8988T (cell line): ENCODE data around the gene NBEAL2.

ENCODE experiments used
- DNase-seq: peaks from one replicate; pipeline ENCODE4 v3.0.0; 2011

Gene NBEAL2, protein sequence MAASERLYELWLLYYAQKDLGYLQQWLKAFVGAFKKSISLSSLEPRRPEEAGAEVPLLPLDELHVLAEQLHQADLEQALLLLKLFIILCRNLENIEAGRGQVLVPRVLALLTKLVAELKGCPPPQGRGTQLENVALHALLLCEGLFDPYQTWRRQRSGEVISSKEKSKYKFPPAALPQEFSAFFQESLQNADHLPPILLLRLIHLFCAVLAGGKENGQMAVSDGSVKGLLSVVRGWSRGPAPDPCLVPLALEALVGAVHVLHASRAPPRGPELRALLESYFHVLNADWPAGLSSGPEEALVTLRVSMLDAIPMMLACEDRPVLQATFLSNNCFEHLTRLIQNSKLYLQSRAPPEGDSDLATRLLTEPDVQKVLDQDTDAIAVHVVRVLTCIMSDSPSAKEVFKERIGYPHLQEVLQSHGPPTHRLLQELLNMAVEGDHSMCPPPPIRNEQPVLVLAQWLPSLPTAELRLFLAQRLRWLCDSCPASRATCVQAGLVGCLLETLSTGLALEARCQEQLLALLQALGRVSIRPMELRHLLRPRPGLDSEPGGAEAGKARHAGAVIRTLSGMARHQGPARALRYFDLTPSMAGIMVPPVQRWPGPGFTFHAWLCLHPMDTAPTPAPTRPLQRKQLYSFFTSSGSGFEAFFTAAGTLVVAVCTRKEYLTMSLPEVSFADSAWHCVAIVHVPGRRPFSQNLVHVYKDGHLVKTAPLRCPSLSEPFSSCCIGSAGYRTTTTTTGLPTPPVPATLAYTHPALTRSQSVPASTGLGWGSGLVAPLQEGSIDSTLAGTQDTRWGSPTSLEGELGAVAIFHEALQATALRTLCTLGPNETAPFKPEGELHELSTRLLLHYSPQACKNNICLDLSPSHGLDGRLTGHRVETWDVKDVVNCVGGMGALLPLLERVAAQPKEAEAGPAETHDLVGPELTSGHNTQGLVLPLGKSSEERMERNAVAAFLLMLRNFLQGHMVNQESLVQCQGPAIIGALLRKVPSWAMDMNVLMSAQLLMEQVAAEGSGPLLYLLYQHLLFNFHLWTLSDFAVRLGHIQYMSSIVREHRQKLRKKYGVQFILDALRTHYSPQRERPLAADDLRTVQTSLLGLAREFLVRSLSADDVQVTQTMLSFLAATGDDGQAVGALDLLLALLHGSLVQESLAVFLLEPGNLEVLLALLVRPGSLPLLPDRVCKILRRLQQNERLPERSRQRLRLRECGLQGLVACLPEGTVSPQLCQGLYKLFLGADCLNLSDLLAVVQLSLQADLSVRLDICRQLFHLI (N-terminal part only)

DNA sequence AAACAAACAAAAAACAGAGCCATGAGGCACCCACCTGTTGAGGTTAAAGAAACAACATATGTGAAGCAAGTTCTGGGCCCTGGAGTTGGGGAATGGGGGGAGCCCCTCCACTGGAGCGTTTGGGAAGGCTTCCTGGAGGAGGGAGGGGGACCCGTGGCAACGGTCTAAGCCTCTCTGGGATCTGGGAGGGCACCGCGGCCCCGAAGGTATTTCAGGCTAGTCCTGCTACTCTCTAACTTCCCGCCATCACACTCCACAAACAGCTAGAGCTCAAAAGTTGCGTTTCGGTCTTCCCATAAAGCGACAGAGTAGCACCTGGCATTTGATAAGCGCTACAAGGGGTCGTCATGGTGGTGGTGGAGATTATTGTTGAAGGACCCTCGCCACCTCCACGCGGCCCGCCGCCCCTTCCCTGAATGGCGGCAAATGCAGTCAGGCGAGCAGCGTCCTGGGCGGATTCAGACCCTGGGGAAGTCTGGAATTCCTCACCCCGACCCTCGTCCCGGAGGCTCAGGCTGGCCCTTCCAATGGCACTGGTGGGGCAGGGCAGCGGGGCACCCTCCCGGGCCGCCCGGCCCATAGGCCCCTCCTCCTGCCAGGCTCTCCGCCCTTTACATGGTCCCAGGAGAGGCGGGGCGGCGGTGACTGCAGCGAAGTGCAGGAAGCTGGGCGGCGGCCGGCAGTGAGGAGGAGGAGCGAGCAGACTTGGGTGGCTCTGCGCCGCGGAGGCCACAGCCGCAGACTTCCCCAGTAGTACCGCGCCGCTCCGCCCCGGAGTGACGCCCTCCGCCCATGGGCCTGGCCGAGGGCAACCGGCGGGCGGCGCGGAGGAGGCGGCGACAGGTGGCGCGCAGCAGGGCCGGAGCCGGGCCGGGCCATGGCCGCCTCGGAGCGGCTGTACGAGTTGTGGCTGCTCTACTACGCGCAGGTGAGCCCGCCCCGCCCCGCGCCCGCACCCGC is at the start of gene NBEAL2:
Gene NBEAL2 (plus strand): TSS at position 682 of the 960 bp plus-strand sequence. CDS start 196 bp downstream, at position 878.
- DNase-seq = peak; percentile 100

DNA sequence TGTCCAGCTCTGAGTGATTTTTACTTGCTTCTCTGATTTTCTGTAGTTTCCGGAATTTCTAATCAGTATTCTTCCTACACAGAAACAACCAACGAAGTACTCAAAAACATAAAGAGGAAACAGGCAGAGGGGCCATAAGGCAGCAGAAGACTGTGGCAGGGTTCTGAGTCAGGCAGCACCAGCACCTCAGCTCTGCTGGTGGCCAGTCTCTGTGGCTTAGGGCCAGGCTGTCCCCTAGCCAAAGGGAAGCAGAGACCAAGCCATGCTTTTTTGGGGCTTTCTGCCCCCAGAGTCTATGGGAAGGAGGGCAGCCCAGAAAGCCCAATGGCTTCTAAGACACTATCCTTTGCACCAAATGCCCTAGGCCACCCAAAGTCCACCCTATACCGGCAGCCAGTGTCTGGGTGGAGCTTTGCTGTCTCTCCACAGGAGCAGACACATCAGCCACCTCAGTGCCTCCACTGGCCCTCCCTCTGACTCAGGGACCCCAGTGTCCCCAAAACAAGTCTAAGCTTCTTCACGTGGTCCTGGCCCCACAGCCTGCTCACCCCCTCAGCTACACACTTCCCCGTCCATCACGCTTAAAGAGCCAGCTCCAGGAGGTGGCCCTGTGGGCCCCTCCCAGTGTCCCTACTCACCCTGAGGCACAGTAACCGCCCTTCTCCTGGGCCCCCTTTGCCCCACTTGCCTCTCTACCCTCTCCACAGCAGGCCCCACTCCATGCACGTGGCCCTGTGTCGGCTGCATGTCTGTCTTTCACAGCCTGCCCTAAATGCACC is 49.1 kb upstream of the NBEAL2 start:
- DNase-seq = no peak

DNA sequence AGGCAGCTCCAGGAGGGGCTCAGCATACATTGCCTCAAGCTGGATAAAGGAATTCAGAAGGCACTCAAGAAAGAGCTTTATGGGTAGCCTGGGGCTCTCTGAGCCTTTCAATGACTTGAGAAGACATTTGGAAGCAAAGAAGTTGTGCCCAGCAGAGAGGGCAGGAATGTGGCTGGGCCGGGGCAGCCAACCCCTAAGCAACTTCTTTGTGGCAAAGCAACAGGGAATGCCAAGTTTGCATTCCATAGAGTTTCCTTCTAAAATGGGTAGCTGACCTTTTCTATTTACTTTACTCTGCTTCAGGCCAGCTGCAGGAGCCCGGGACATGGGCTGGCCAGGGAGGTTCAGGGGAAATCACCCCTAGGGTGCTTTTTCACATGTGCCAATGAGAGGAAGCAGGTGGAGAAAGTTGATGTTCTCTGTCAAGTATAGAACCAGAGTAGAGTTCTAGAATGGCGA is 48.5 kb upstream of the NBEAL2 start:
- no peak for DNase-seq

DNA sequence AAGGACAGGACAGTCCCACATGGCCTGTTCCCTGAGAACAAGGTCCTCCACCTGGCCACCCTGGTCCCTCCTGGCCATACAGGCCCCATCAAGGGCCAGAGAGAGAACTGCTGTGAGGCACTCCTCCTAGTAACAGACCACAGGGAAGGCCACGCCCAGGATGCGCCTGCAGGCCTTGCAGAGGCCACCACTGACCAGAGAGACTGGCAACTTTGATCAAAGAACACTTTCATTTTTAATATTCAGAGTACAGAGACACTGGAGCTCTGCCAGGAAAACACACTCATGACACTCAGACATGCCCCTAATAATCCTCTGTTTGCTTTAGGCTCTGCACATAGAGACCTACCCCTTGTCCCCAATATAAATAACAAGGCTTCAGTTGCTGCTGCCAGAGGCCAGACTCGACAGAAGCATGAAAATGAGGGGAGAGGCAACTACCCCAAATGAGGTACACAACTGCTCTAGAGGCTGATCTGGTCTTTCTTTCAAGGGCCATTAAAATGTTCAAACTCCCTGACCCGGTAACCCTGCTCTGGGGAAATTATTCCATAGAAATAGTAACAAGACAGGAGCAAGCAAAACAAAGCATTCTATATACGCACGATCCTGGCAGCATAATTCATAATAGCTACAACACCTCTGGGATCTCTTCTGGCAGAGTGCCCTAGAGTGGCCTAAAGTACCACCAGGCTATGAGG is 47.7 kb upstream of the NBEAL2 start:
- no peak for DNase-seq

DNA sequence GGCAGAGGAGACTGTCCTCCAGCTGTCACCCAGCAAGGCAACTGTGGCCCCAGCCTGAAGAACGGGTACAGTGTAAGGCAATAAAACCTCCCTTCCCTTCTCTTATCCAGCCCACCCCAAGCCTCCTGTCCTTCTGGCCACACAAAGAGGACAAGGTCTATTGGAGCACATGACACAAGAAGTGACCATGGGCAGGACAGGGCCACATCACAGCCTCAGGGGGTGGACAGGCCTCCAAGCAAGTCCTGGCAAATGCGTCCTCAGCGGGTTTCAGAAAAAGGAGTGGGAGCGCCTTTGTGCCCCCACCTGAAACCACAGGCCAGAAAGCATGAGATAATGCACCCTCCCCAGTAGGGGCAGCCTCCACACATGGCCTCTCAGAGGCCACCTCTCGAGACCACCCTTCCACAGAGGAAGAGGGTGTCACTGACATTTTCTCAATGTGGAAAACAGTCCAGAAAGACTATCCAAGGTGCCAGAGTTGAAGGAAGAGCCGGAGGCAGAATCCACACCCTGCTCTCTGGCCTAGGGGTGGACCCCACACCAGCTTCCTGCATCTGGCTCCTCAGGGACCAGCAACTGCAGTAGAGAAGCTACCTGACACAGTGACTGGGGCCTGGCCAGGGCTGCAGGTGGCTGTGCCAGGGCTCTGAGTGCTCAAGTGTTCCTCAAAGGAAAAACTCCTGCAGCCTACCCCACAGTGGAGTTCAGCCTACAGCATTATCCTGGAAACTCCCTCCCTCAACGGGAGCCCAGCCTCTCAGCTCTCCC is 46.8 kb upstream of the NBEAL2 start:
- no peak for DNase-seq

DNA sequence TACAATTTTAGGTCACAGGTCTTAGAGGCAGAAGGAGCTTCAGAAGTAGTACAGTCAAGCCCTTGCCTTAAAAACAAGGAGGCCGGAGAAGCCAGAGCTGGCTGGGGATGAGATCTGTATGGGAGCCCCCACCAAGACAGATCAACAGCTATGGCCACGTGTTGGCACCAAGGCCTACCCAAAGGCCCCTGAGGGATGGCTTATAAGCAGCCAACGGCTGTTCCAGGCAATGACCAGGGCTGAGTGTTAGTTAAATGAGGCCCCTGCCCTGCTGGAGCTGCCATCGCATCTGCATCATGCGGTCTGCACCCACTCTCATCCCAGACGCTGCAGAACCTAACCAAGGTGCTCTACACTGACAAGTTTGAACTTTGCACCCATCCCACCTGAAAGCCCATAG is 46.2 kb upstream of the NBEAL2 start:
- no peak for DNase-seq

DNA sequence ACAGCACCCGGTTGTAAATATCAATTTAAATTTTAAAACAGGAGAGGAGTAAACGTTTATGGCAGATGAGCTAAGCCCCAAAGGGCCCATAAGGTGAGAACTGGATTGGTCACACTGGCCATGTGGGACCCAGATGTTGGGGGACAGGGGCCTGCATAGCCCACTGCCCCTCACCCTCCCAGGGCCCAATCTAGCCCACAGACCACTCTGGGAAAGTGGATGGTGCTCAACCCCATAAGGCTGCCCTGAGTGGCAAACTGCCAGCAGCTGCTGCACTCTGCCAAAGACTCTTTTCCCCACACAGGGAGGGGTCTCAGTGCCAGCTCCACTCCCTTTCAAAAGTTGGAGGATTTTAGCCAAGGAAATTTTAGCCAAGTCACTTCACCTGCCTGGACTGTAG is 45.4 kb upstream of the NBEAL2 start:
- no peak for DNase-seq

DNA sequence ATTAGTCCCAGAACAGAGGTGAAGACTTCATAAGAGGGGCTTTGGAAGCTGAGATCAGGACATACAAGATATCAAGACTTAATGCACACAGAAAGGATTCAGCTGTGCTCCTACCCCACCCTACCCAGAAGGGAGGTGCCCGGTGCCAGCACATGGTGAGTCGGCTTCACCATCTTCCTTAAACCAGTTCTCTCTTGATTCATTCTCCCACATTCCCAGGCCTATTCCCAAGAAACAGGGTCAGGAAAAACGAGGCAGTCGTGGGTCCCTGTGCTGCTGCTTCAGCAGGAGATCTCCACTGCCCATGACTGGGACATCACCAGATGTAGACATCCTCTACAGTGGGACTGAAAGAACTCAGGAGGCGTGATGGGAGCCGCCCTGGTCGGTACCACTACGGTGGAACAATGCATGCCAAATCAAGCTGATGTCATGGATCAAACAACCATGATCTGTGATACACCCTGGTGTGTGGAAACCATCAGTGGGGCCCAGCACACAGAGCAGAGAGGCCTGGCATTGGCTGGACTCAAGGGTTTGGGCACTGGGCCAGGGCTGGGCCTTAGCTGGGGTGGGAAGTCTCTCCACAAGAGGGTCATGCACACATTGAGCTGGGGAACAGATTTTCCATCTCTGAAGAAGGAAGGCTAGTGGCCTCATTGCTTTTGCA is 44.8 kb upstream of the NBEAL2 start:
- no peak for DNase-seq

DNA sequence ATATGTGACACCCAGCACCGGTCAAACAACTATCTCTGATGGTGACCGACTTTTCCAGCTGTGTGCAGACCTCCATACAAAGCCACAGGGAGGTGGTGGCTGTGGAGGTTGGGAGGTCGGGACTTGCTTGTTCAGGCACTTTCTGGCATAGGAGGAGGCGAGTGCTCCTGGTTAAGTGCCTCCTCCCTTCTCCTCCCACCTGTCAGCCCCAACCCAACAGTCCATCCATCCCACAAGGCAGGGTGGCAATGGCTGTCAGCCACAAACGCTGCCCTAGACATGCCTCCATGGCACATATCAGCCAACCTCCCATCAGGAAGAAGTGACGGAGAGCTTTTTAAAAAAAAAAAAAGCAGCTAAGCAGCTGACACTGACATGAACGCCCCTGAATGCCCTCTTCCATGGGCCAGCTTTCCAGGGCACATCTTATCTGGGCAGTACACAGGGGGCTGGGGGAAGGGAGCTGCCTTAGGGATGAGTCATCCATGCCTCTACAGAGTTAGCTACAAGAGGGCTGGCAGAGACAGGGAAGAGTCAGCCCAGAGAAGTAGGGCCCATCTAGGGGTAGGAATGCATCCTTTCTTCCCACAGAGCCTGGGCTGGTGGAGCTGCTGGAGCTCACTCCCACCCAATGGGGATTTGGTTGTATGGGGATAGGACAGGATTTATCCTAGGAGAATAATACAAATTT is 44.2 kb upstream of the NBEAL2 start:
- peak; percentile 90 for DNase-seq

DNA sequence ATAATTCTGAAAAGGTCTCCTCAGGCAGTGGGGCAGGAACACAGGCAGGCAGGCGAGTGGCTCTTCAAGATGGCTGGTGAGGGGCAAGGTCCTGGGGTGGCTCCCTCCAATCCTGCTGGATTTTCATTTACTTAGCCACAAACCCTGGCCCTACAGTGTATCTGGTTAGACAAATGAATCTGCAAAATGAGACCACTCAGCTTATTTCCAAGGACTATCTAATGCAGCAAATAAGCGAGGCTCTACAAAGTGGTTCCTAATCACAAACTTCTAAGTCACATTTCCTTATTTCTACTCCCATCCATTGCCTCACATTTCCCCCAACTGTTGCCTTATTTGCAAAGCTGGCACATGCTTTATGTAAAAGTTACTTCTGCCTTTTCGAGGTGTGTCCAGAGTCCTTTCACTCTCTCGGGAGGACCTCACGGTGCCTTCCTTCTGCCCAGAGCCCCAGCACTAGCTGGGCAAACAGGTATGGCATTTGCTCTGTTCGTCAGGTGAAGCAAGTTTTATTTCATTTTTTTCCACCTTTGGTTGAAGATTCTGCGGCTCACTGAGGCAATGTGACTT is 43.4 kb upstream of the NBEAL2 start:
- no peak for DNase-seq

DNA sequence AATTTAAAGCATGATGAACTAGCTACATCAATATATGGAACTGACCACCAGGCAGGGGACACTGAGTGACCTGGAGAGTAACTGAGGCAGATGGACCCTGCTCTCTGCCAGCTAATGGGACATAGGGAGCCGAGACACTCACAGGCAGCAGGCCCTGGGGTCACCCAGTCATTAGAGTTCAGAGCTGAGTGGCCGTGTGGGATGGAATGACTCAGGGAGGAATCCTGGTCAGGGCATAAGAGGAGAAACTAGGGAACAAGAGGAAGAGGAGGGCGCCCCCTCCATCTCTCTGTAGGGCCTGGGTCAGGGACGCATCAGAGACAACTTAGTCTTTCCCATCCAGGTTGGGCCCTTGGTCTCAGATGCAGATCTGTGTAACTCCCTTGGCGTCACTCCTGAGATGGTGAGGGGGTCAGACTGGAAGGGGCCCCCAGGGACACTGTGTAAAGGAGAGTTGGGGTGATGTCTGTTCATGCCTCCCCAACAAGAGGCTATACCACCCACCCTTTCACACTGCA is 42.7 kb upstream of the NBEAL2 start:
- DNase-seq = no peak

DNA sequence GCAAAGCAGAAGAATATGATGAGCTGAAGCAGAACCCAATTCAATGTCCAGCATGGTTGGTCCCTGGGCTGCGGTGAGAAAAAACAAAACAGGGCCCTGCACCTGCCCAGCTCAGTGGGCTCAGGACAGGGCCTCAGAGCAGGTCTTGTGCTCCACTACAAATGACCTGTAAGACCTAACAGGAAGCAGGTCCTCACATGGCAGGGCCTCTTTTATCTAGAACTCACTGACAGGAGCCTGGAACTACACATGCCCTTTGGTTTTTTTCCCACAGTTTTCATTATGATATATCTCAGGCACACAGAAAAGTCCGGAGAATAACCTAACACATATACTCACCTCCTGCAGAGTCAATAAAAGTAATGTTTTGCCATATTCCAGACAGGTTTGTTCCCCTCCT is 41.3 kb upstream of the NBEAL2 start:
- DNase-seq = no peak

DNA sequence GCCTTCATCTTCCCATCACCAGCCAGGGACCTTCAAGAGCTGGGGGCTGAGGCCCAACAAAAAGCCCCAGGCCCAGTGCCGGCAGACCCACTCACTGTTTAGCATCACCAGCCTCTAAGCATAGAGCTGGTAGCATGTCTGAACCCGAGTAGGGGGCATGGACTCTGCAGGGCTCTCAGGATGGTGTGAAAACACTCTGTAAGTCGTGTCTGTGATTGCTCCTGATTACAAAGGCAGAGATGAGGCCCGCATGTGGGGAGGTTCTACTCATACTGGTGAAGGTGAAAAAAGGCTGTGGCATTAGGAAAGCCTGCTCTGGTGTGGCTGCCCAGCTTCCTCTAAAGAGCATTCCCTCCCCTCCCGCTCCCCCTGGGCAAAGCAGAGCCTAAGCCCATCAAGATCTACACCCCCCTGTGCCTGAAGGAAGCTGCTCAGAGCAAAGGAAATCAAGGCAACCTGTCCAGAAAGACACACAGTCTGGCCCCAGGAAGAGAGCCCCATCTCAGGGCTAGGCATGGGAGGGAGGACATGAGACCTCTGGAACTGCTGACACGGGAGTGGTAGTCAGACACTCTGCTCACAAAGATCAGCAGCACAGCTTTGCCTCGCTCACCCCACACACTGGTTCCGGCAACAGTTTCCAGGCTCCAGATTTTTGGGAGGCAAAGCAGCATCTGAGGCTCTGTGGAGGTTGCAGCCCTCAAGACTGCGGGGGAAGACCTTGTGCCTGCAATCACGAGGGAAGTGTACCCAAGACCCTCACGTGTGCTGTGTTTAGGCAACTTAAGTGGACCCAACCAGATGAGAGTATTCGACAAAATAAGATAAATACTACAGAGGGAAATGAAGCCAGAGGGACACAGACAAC is 39.7 kb upstream of the NBEAL2 start:
- DNase-seq = no peak

DNA sequence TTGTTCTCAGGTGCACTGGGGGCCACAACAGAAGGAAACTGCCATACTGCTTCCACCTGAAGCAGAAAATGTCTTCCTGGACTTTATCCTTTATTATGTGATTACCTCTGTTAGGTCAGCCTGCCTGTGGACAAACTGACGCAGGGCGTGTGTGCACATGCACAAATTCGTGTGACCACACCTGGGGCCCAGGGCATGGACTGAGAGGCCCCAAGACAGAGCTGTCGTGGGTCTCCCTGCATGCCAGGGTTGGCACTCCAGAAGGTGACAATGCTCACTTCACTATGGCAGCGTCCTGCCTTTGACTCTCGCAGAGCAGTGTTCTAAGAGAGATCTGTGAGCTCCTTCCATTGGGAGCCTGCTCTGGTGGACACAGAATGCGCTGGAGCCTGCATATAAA is 37.4 kb upstream of the NBEAL2 start:
- no peak for DNase-seq

DNA sequence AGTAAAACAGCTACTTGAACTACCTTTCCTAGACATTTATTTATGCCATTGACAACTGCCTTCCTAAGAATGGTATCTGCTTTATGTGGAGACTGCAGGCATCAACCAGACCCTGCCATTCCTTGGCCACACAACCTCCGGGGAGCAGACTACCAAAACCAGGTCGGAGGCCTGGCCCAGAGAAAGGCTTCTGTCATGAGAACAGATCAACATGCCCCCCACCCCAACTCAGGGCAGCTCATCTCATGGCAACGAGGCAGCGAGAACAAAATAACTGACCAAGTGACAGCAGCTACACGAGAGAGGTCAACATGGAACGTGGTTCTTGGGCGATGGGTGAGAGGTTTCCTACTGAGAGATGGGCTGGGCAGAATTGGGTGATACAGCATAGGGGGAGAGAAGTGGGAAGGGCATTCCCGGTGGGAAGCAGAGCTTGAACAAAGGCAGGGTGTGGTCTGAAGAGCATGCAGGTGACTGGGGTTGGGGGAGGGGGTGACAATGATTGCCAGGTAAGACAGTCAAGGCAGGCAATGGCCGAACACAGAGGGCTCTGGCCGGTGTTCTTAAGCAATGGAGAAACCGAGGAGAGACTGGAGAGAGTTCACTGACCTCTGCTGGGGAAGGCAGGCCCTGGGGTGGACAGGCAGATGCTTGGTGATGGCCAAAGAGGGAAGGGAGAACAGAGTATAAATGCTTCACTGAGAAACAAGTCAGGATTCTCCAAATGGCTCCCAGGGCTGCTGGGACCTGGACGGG is 36.8 kb upstream of the NBEAL2 start:
- no peak for DNase-seq
